ENCODE results near the gene ZIK1. TPM values are rescaled to one million over a fixed set of nuclear protein-coding genes. Genes with fewer than 3 reads are reported as not detected.

The ZIK1 gene
- total RNA-seq = 3.5 and 15.3 TPM in 2 replicates

DNA sequence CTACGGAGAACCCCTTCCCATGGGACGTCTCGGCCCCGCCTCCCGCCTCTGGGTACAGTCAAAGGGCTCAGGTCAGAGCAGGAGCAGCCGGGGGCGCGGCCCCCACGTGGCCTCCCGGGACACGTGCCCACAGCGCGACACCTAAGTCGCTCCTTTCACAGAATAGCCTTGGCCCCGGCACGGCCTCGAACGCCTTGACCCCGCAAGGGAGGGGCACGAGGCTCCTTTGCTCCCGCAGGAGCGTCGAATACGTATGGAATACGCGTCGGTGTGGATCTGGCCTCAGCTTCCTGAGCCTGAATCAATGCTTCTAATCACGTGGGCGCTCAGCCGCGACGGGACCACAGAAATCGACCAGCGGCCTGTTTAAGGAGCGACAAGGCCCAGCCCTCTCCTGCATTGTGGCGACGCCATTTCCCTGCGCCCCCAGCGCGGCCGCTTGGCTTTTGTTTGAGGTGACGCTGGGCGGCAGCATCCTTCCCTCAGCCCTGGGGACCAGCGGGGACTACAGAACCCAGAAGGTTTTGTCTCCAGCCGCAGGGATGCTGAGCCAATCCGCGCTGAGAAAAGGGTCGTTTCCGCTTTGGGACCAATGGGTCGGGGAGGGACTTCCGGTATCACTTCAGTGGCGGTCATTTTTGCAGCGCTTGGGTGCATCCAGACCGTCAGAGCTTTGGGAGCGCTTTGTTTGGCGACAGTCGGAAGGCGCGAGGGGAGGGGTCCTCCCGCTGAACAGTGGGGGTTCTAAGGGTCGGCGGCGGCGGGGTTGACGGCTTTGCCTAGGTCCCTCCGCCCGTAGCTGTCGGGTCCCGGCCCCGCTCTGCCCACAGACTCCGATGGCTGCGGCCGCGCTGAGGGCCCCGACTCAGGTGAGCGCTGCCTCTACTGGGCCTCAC is at the start of gene ZIK1:
TSS of gene ZIK1 (plus strand) at position 625 of the 896 bp plus-strand sequence. CDS start at position 837, 212 bp downstream.

DNA sequence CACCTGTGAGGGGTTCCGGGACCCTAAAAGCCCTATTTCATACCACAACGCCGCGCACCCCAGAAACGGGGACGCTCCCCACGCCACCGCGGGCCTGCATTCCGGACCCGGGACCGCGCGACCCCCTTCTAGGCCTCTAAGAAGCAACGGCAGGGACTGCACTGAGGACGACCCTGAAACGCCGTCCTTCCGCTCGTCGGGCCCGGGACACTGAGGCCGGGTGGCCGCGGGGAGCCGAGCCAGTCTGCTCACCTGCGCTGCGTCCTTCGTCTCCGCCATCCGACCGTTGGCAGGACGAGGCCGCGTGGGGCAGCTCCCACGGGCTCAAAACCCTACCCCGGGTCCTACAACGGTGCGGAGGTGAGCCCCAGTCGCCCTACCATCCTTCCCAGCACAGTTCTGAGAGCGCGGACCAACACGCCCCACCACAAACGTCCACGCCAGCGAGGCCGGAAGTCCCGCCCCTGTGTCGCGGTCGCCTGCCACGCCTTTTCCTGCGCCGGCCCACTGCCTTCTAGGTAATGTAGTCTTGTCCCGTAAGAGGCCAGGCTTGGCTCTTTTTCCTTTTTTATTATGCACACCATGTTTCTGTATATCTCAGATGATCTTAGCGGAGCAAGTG is 24.4 kb upstream of the ZIK1 start, which contains the start of gene ZNF550:
TSS of gene ZNF550 (minus strand) at position 460 of the 622 bp plus-strand sequence. CDS start at position 279, 181 bp downstream.

GRCh38 chr19:57578487-57579205 is 5.3 kb upstream of the ZIK1 start, which contains the start of gene ZNF416:
TSS of gene ZNF416 (minus strand) at chr19:57578911. CDS start at chr19:57578704, 207 bp downstream.

DNA sequence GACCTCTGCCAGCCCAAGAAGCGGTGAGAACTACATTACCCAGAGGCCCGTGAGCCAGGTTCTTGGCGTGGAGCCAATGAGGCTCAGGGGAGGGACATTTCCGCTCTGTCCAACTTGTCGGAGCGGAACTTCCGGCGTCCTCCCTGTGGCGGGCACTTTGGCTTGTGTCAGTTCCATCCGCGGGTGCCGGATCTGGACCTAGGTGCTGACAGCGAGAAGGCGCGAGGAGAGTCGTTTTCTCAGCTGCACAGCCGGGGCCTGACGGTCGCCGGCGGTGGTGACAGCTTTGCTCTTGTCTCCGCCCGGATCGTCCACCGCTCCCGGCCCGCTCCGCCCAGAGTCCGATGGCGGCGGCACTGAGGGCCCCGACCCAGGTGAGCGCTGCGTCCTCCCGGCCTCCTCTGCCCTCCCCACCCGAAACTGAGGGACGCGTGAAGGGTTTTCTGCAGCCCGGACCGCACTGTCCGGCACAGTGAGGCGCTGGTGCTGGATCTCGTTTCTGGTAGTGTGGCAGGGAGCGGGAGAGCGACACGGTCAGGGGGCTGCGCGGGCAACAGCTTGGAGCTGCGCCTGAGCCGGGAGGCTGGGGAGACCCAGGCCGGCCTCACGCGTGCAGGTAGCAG is 15.9 kb downstream of the ZIK1 start, which contains the start of gene ZNF530:
TSS of gene ZNF530 (plus strand) at position 125 of the 623 bp plus-strand sequence. CDS start 4,461 bp downstream, outside the sequence.

GRCh38 chr19:57613941-57614743 is 30.2 kb downstream of the ZIK1 start, which contains the start of gene ZNF134:
TSS of gene ZNF134 (plus strand) at chr19:57614242. CDS start at chr19:57619469, 5,227 bp downstream.

DNA sequence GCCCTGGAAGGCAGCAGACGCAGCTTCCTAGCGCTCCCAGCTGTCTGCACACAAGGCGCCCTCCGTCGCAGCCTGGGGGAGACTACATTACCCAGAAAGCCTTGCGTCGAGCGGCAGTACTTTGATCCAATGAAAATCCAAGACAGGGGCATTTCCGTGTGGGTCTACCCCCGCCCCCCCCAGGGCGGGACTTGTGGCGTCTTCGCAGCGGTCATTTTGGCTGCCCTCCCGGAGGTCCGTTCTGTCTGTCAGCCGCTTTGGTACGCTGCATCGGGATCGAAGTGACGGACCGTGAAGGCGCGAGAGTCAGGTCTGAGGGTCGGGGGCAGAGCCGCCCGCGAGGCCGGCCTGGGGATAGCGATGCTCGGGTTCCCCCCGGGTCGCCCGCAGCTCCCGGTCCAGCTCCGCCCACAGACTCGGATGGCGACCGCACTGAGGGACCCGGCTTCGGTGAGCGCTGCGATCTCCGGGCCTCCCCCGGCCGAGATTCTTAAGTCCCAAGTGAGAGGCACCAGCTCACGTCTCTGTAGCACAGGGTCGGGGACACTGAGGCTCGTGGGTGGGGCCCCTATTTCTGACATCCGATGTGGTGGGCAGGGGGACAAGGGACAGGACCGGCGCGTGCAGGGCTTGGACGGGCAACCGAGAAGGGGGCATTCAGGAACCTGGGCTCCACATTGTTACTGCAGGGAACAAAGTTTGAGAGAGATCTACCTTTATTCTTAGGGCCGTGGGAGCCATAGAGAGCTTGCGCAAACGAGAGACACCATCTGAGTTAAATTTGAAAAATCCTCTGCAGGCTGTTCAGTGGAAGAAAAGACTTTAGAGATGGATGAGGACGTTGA is 49.3 kb downstream of the ZIK1 start, which contains the start of gene ZNF211:
TSS of gene ZNF211 (plus strand) at position 182 of the 845 bp plus-strand sequence. CDS start at position 361, 179 bp downstream.

Other genes starting within 250 kb of the ZIK1 start
- 7.9 and 10.9 TPM in 2 replicates for gene ZNF304, start 232.9 kb upstream of the ZIK1 start, total RNA-seq
- gene TRAPPC2B, start 220.6 kb upstream of the ZIK1 start, total RNA-seq = 10.2 and 11.2 TPM in 2 replicates
- gene ZNF547, start 220.6 kb upstream of the ZIK1 start, total RNA-seq = 3.6 and 5.3 TPM in 2 replicates
- 16.6 and 19.7 TPM in 2 replicates for gene ZNF548, start 194.3 kb upstream of the ZIK1 start, total RNA-seq
- 8.3 and 14.0 TPM in 2 replicates for gene ZNF17, start 173.0 kb upstream of the ZIK1 start, total RNA-seq
- gene ZNF749, start 148.8 kb upstream of the ZIK1 start, total RNA-seq = 7.4 and 12.5 TPM in 2 replicates
- 0.22 and 0.86 TPM in 2 replicates for gene VN1R1, start 127.0 kb upstream of the ZIK1 start, total RNA-seq
- gene ZNF772, start 106.6 kb upstream of the ZIK1 start, total RNA-seq = 13.1 and 16.8 TPM in 2 replicates
- 7.9 and 13.0 TPM in 2 replicates for gene ZNF419, start 96.4 kb upstream of the ZIK1 start, total RNA-seq
- 15.2 and 32.8 TPM in 2 replicates for gene ZNF773, start 84.2 kb upstream of the ZIK1 start, total RNA-seq
- 3.9 and 6.9 TPM in 2 replicates for gene ZNF549, start 56.8 kb upstream of the ZIK1 start, total RNA-seq
- 8.4 and 9.6 TPM in 2 replicates for gene ZNF550, start 24.3 kb upstream of the ZIK1 start, total RNA-seq
- 6.3 and 8.6 TPM in 2 replicates for gene ZNF416, start 5.2 kb upstream of the ZIK1 start, total RNA-seq
- gene ZNF530, start 15.7 kb downstream of the ZIK1 start, total RNA-seq = 2.2 and 11.0 TPM in 2 replicates
- 29.1 and 32.1 TPM in 2 replicates for gene ZNF134, start 30.1 kb downstream of the ZIK1 start, total RNA-seq
- gene ZNF211, start 49.0 kb downstream of the ZIK1 start, total RNA-seq = 11.2 and 11.6 TPM in 2 replicates
- 0.22 TPM in 1 of 2 replicates, not detected in the other for gene ZSCAN4, start 84.8 kb downstream of the ZIK1 start, total RNA-seq
- 5.7 and 12.2 TPM in 2 replicates for gene ZNF551, start 97.8 kb downstream of the ZIK1 start, total RNA-seq
- 2.3 and 3.3 TPM in 2 replicates for gene ZNF154, start 125.1 kb downstream of the ZIK1 start, total RNA-seq
- 6.1 and 7.4 TPM in 2 replicates for gene ZNF671, start 143.5 kb downstream of the ZIK1 start, total RNA-seq
- 10.1 and 13.2 TPM in 2 replicates for gene ZNF776, start 162.7 kb downstream of the ZIK1 start, total RNA-seq
- gene ZNF586, start 185.5 kb downstream of the ZIK1 start, total RNA-seq = 12.5 and 12.9 TPM in 2 replicates
- 6.6 and 7.2 TPM in 2 replicates for gene ZNF552, start 230.8 kb downstream of the ZIK1 start, total RNA-seq
- gene ZNF587B, start 246.2 kb downstream of the ZIK1 start, total RNA-seq = 21.0 and 30.6 TPM in 2 replicates

All from placental pericyte (primary cell).